Keratinocyte (primary cell): Measurements from ENCODE around the gene TIPARP. TPM values are rescaled to one million over a fixed set of nuclear protein-coding genes. Genes with fewer than 3 reads are reported as not detected.
"Not testable (repeated sequence)": the region's sequence is repeated elsewhere in the genome, so short reads cannot be mapped to it uniquely, and the experiment has no call there.

ENCODE experiments used
- DNase-seq: peaks from one replicate; pipeline ENCODE4 v3.0.0-alpha.2; 2011; ENCODE audit warnings: low read depth, missing footprints, low spot score
- FAIRE-seq: peaks from 2 replicates; lab custom pipeline; 2011; peaks lifted over from hg19 to GRCh38; lab: Jason Lieb, UNC
- H2AFZ ChIP-seq: 2 replicates; pipeline ENCODE4 v1.6.0; 2012; ENCODE audit warnings: low read length, control low read depth, inconsistent platforms; ENCODE audit not compliant: control insufficient read depth
- H3K27ac ChIP-seq: 2 replicates; pipeline ENCODE4 v1.5.1; 2011; ENCODE audit warnings: low read length; ENCODE audit not compliant: control insufficient read depth, insufficient read depth
- H3K27me3 ChIP-seq: 3 replicates; pipeline ENCODE4 v1.6.0; 2011; ENCODE audit warnings: low read length; ENCODE audit not compliant: control insufficient read depth, insufficient read depth; ENCODE audit errors: extremely low read depth
- H3K36me3 ChIP-seq, 2 experiments: 2 replicates in 1 of 2; 3 replicates in 1 of 2; pipeline ENCODE4 v1.5.1; 2011; ENCODE audit warnings: low read length in 2 of 2, mild to moderate bottlenecking in 1 of 2; ENCODE audit not compliant: control insufficient read depth in 2 of 2, insufficient read depth in 2 of 2; ENCODE audit errors: extremely low read depth in 1 of 2
- H3K4me1 ChIP-seq: 3 replicates; pipeline ENCODE4 v1.5.1; 2011; ENCODE audit warnings: low read length; ENCODE audit not compliant: control insufficient read depth, insufficient read depth; ENCODE audit errors: extremely low read depth
- H3K4me2 ChIP-seq: 3 replicates; pipeline ENCODE4 v1.6.0; 2011; ENCODE audit warnings: low read depth, low read length; ENCODE audit not compliant: control insufficient read depth, insufficient read depth; ENCODE audit errors: extremely low read depth
- H3K4me3 ChIP-seq, 3 experiments: fragments of 200-600 bp in 1 of 3; sonication (generic) in 1 of 3; 2 replicates in 2 of 3; 3 replicates in 1 of 3; pipeline ENCODE4 v1.5.1; 2011 to 2016; ENCODE audit warnings: low read length in 3 of 3, mild to moderate bottlenecking in 3 of 3, control low read depth in 2 of 3, inconsistent platforms in 1 of 3, low read depth in 1 of 3, mixed read lengths in 1 of 3, mixed run types in 1 of 3, moderate library complexity in 1 of 3; ENCODE audit not compliant: control insufficient read depth in 2 of 3, insufficient read depth in 2 of 3; ENCODE audit errors: extremely low read depth in 1 of 3
- H3K79me2 ChIP-seq: 2 replicates; pipeline ENCODE4 v1.6.0; 2012; ENCODE audit warnings: low read length; ENCODE audit not compliant: control insufficient read depth, insufficient read depth
- H3K9ac ChIP-seq: 3 replicates; pipeline ENCODE4 v1.6.0; 2011; ENCODE audit warnings: low read length; ENCODE audit not compliant: control insufficient read depth, insufficient read depth; ENCODE audit errors: extremely low read depth
- H3K9me1 ChIP-seq: 3 replicates; pipeline ENCODE4 v1.6.0; 2011; ENCODE audit warnings: low read length; ENCODE audit not compliant: control insufficient read depth, insufficient read depth; ENCODE audit errors: extremely low read depth
- H3K9me3 ChIP-seq: 2 replicates; pipeline ENCODE4 v1.5.1; 2012; ENCODE audit warnings: low read depth, low read length; ENCODE audit not compliant: control insufficient read depth
- H4K20me1 ChIP-seq: 3 replicates; pipeline ENCODE4 v1.6.0; 2011; ENCODE audit warnings: low read length; ENCODE audit not compliant: control insufficient read depth, insufficient read depth; ENCODE audit errors: extremely low read depth
- EZH2 ChIP-seq: IDR thresholded peaks from one replicate; pipeline ENCODE4 v1.6.1; 2012; ENCODE audit warnings: inconsistent platforms, mild to moderate bottlenecking, low read length, moderate library complexity
- dilution Hi-C: fragments of 300-500 bp; cut with MboI; formaldehyde crosslinking; loops from one replicate; pipeline ENCODE4 v1.7.0; 2020; ENCODE audit warnings: low sequenced_read_pairs; ENCODE audit not compliant: extremely low pct_ligation_motif_present
- polyA plus RNA-seq, 5 experiments: library from polyadenylated mRNA; depleted of rRNA in 3 of 5; stranded (reverse) in 3 of 5; stranded (forward) in 1 of 5; unstranded in 1 of 5; fragments of >200 nt; gene quantifications; 1 replicate in 1 of 5; 2 replicates in 3 of 5; 3 replicates in 1 of 5; pipeline versions ENCODE4 v1.2.1 to v1.2.3, GENCODE V29; 2011 to 2012; ENCODE audit warnings: missing spikeins in 2 of 5, low read depth in 1 of 5, low replicate concordance in 1 of 5
- TF ChIP-seq, protein P1 (sequence below), 3 experiments: IDR thresholded peaks in 1 of 3; conservative IDR thresholded peaks in 1 of 3; optimal IDR thresholded peaks in 1 of 3; 2 replicates in 2 of 3; 3 replicates in 1 of 3; pipeline versions ENCODE3 to v1.5.1; 2011; ENCODE audit warnings: low read length in 3 of 3, mild to moderate bottlenecking in 3 of 3, moderate library complexity in 2 of 3, control low read depth in 1 of 3, inconsistent platforms in 1 of 3; ENCODE audit not compliant: insufficient read depth in 2 of 3; ENCODE audit errors: extremely low read depth in 1 of 3

TIPARP gene
- polyA plus RNA-seq, 1 donor (not counting 4 experiments of a cell fraction or from before 2014, with no cell fraction given): 62.0 TPM

DNA sequence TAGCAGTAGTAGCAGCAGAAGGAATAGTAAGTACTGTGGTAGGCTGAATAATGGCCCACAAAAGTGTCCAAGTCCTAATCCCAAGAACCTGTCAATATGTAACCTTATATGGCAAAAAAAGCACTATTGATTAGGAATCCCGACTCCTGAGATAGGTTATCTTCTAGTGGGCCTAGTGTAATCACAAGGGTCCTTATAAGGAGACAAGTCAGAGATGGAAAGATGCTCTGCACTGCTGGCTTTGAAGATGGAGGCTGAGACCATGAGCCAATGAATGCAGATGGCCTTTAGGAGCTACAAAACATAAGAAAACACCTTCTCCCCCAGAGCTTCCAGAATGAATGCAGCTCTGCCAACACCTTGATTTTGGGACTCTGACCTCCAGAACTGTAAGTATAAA is 36.0 kb downstream of the TIPARP start:
- no peak for FAIRE-seq

DNA sequence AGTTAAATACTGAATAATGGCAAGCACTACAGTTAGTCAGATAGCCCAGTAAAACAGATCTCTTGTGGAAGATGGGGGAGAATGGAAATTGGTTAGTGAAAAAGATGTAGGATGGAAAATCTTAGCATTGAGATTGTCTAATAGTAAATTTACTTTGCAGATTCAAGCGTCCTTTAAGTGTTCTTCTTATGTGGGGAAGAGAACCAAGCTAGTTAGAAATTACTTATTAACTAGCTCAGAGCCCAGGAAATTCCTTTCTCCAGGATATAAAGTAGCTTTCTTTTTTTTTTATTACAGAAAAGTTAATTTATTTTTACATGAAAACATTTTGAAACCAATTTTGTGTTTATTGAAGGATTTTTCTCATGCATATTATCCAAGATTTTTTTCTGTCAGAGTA is 36.7 kb downstream of the TIPARP start:
- dilution Hi-C loops: no loop called here
- H3K4me1 ChIP-seq: no peaks in the 10 kb centered on the region
- H3K9me3 ChIP-seq: no peaks in the 10 kb centered on the region
- peaks cover 2% of the 10 kb centered on the region for H3K79me2 ChIP-seq
- FAIRE-seq (no peak), DNase-seq (no peak)
- no peak overlapping the region for H3K4me3 ChIP-seq
- no peaks in the 10 kb centered on the region for H3K9me1 ChIP-seq
- no peak overlapping the region for H2AFZ ChIP-seq
- H3K27ac ChIP-seq: no peak overlapping the region
- H3K4me2 ChIP-seq: no peak overlapping the region
- no peaks in the 10 kb centered on the region for H3K27me3 ChIP-seq
- H3K9ac ChIP-seq: no peak overlapping the region
- peaks cover 14 to 29% of the 10 kb centered on the region in 2 experiments for H3K36me3 ChIP-seq
- TF ChIP-seq, protein P1, sequence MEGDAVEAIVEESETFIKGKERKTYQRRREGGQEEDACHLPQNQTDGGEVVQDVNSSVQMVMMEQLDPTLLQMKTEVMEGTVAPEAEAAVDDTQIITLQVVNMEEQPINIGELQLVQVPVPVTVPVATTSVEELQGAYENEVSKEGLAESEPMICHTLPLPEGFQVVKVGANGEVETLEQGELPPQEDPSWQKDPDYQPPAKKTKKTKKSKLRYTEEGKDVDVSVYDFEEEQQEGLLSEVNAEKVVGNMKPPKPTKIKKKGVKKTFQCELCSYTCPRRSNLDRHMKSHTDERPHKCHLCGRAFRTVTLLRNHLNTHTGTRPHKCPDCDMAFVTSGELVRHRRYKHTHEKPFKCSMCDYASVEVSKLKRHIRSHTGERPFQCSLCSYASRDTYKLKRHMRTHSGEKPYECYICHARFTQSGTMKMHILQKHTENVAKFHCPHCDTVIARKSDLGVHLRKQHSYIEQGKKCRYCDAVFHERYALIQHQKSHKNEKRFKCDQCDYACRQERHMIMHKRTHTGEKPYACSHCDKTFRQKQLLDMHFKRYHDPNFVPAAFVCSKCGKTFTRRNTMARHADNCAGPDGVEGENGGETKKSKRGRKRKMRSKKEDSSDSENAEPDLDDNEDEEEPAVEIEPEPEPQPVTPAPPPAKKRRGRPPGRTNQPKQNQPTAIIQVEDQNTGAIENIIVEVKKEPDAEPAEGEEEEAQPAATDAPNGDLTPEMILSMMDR (optimal IDR thresholded peaks at IDR 0.05 in 1 of 3, IDR thresholded peaks at IDR 0.05 in 1 of 3, conservative IDR thresholded peaks at IDR 0.05 in 1 of 3; ENCODE audit: extremely low read depth in 1 of 3, insufficient read depth in 2 of 3, low read length in 3 of 3): no peak
- no peak for TF ChIP-seq EZH2
- H4K20me1 ChIP-seq: no peaks in the 10 kb centered on the region

More for the DNA sequence above, 36.0 kb downstream of the TIPARP start:
- no peaks in the 10 kb centered on the region for H3K4me1 ChIP-seq
- no peak overlapping the region for H3K27ac ChIP-seq
- TF ChIP-seq, protein P1 (optimal IDR thresholded peaks at IDR 0.05 in 1 of 3, IDR thresholded peaks at IDR 0.05 in 1 of 3, conservative IDR thresholded peaks at IDR 0.05 in 1 of 3; ENCODE audit: extremely low read depth in 1 of 3, insufficient read depth in 2 of 3, low read length in 3 of 3): no peak
- no peak for TF ChIP-seq EZH2
- no peak for DNase-seq
- no peak overlapping the region for H3K9ac ChIP-seq
- H3K79me2 ChIP-seq: peaks cover 2% of the 10 kb centered on the region
- no peaks in the 10 kb centered on the region for H4K20me1 ChIP-seq
- no peak overlapping the region for H3K4me2 ChIP-seq
- no peak overlapping the region for H3K4me3 ChIP-seq
- no peaks in the 10 kb centered on the region for H3K27me3 ChIP-seq
- H3K9me3 ChIP-seq: no peaks in the 10 kb centered on the region
- H3K9me1 ChIP-seq: no peaks in the 10 kb centered on the region
- peaks cover 10 to 30% of the 10 kb centered on the region in 2 experiments for H3K36me3 ChIP-seq
- no peak overlapping the region for H2AFZ ChIP-seq
- dilution Hi-C loops: no loop called here

DNA sequence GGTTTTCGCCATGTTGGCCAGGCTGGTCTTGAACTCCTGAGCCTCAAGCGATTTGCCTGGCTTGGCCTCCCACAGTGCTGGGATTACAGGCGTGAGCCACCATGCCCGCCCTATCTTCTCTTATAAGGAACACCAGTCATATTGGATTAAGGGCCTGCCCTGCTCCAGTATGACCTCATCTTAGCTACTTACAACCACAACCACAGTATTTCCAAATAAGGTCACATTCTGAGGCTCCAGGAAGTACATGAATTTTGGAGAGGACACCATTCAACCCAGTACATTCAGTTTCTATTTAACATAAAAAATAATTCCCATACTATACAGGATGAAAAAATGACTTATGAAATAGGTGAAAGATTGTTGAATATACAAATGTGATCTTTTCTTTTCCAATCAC is 37.6 kb downstream of the TIPARP start:
- H3K9ac ChIP-seq, H3K9me1 ChIP-seq, H3K79me2 ChIP-seq, H4K20me1 ChIP-seq, dilution Hi-C loops, H3K27me3 ChIP-seq, DNase-seq, H3K4me1 ChIP-seq, H3K4me2 ChIP-seq, H3K9me3 ChIP-seq, H2AFZ ChIP-seq, H3K4me3 ChIP-seq, H3K27ac ChIP-seq: not testable (repeated sequence)
- peak; percentile 88 for FAIRE-seq
- peaks cover 14 to 25% of the 10 kb centered on the region in 2 experiments for H3K36me3 ChIP-seq
